ENCODE measurements around the gene GALNT5. TPM values are rescaled to one million over a fixed set of nuclear protein-coding genes. Genes with fewer than 3 reads are reported as not detected.
"Not testable (repeated sequence)": the region's sequence is repeated elsewhere in the genome, so short reads cannot be mapped to it uniquely, and the experiment has no call there.

The GALNT5 gene, protein sequence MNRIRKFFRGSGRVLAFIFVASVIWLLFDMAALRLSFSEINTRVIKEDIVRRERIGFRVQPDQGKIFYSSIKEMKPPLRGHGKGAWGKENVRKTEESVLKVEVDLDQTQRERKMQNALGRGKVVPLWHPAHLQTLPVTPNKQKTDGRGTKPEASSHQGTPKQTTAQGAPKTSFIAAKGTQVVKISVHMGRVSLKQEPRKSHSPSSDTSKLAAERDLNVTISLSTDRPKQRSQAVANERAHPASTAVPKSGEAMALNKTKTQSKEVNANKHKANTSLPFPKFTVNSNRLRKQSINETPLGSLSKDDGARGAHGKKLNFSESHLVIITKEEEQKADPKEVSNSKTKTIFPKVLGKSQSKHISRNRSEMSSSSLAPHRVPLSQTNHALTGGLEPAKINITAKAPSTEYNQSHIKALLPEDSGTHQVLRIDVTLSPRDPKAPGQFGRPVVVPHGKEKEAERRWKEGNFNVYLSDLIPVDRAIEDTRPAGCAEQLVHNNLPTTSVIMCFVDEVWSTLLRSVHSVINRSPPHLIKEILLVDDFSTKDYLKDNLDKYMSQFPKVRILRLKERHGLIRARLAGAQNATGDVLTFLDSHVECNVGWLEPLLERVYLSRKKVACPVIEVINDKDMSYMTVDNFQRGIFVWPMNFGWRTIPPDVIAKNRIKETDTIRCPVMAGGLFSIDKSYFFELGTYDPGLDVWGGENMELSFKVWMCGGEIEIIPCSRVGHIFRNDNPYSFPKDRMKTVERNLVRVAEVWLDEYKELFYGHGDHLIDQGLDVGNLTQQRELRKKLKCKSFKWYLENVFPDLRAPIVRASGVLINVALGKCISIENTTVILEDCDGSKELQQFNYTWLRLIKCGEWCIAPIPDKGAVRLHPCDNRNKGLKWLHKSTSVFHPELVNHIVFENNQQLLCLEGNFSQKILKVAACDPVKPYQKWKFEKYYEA
- total RNA-seq = under 1 TPM; 0.10 to 0.14 TPM

DNA sequence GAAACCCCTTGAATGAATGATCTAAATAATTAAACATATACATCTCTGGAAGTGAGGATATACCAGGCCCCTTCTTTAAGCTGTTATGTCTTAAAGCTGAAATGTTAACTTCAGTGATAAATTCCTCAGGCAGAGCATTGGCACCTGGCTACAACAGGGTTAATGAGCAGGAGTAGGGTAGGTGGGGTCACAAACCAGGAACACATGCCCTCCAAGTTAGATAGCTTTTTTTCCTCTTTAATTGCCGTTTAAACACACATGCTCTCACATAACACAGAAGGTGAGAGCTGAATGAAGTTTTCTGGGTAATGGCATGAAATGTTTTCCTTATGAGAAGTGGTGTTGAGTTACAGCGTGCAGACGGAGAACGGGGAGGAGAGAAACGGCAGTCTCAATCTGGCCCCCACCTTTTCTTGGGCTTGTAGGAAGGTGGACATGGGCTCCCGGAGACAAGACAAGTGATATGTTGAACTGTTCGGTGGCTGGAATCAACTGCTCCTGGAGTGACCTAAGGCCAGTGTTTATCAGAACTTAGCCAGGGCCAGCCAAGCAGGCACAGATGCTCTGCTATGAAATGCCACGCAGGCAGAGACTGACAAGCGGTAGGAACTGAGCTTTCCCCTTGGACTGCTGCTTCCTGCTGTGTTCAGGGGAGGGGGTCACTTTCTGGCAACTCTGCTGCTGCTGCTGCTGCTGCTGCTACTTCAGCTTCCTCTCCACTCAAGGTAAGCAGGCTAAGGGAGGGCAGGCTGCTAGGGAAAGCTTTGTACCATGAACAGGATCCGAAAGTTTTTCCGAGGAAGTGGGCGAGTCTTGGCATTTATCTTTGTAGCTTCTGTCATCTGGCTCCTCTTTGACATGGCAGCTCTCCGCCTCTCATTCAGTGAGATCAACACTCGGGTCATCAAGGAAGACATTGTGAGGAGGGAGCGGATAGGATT, at the start of gene GALNT5:
TSS of gene GALNT5 (plus strand) at position 394 of the 941 bp plus-strand sequence. CDS start at position 772, 378 bp downstream.
- Mint-ChIP-seq H3K4me3 (no peak within 1 kb of the TSS), H3K27ac (no peak within 1 kb of the TSS)
- DNase-seq (ENCODE audit: low spot score) = no peak

DNA sequence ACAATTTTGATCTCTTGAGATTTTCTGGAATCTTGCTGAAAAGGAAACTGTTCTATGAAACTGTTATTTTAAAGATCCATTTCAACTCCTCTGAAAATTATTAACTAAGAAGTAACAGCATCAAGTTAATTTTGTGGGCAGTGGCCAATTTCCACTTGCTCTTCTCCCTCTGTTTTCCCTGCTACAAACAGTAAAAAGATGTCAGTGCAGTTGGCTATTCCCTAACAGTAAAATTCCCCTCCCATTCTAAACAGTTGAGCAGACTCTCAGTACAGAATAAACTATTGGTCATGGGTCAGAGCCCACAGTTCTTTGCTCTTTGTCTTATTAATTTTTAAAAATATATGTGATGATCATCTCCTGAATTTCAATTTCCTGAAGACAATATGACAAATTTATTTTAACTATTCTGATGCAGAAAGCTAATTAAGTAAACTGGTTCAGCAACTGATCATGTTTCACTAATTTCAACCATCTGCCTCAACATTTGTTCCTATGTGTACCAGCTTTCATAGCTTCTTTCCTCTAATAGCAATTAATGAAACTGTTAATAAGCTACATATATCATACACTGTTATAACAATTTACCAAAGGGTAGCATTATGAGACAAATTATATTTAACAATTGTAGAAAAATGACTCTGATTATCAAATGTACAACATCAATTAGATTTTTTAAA, 41.1 kb upstream of the GALNT5 start:
- DNase-seq (ENCODE audit: low spot score) (no peak), ATAC-seq (no peak)
- Mint-ChIP-seq H3K4me1 (ENCODE audit: low read depth in 2 of 2) (no peaks in the 10 kb centered on the region), H3K27me3 (peaks cover 3 to 13% of the 10 kb centered on the region in 2 donors), H3K36me3 (no peaks in the 10 kb centered on the region), H3K4me3 (no peak overlapping the region), H3K9me3 (peaks cover 3% of the 10 kb centered on the region), H3K27ac (no peak overlapping the region)

More for the DNA sequence above, at the start of gene GALNT5:
- no peak for ATAC-seq
- peaks cover 9 to 10% of the 10 kb centered on the region in 2 donors for H3K27me3 Mint-ChIP-seq
- H3K36me3 Mint-ChIP-seq = no peaks in the 10 kb centered on the region
- peaks cover 0 to 4% of the 10 kb centered on the region in 2 donors for H3K4me1 Mint-ChIP-seq (ENCODE audit: low read depth in 2 of 2)
- no peaks in the 10 kb centered on the region for H3K9me3 Mint-ChIP-seq

DNA sequence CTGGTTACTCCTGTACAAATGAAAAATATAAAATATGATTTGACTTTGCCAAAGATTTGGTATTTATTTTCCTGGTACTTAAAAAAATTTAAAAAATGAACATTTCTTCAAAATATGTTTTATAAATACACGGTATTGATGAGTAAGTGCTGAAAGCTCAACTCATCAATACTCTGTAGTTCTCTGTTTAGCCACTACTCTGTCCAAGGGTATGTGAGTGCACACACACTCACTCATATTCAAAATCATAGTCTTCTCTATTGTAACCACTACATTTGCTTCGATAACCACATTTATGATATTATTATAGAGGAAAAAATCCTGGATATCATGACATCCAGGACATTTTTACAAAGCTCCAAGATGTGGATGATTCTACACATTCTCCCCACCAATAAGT, 40.1 kb upstream of the GALNT5 start:
- H3K27ac Mint-ChIP-seq = no peak overlapping the region
- no peak for DNase-seq (ENCODE audit: low spot score)
- ATAC-seq = no peak
- no peak overlapping the region for H3K4me3 Mint-ChIP-seq
- no peaks in the 10 kb centered on the region for H3K36me3 Mint-ChIP-seq
- H3K27me3 Mint-ChIP-seq = peaks cover 3 to 13% of the 10 kb centered on the region in 2 donors
- H3K4me1 Mint-ChIP-seq (ENCODE audit: low read depth in 2 of 2) = no peaks in the 10 kb centered on the region
- H3K9me3 Mint-ChIP-seq = peaks cover 3% of the 10 kb centered on the region

DNA sequence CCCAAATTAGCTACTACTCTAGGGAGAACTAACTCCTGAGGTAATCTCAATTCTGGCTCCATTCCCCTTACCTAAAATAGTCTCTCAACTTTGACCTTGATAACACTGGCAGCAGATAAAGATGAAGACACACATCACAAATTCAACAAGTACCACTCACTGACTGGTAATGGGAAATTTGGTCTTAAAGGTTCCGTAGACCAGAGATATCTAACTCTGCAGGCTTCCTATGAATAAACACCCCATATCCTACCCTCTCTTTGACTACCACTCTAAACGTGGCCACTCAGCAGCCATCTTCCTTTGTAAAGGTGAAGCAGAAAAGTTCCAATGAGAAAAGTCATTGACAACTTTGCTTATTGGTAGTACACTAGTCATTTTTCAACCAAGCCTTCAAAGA, 38.6 kb upstream of the GALNT5 start:
- no peak overlapping the region for H3K27ac Mint-ChIP-seq
- H3K4me3 Mint-ChIP-seq = no peak overlapping the region
- ATAC-seq (no peak), DNase-seq (ENCODE audit: low spot score) (no peak)
- peaks cover 0 to 7% of the 10 kb centered on the region in 2 donors for H3K27me3 Mint-ChIP-seq
- H3K4me1 Mint-ChIP-seq (ENCODE audit: low read depth in 2 of 2) = no peaks in the 10 kb centered on the region
- no peaks in the 10 kb centered on the region for H3K36me3 Mint-ChIP-seq
- peaks cover 2% of the 10 kb centered on the region for H3K9me3 Mint-ChIP-seq

DNA sequence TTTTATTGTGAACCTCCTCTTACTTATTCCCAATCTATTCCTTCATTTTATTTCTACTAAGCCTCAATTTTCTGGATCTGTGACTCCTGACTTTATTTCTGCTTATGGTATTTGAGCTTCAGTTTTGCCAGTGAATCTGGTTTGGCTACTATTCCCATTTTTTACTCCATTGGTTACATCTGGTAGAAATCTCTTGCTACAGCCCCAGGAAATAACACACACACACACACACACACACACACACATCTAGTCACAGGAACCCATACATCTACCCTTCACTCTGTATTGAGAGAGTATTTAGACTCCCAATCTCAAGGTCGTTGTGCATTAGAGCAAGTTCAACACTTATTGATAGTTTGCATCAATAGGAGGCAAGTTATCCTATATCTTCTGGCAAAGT, 37.0 kb upstream of the GALNT5 start:
- Mint-ChIP-seq H3K4me3 (no peak overlapping the region), H3K27me3 (peaks cover 0 to 7% of the 10 kb centered on the region in 2 donors), H3K27ac (no peak overlapping the region), H3K9me3 (peaks cover 3% of the 10 kb centered on the region), H3K36me3 (no peaks in the 10 kb centered on the region), H3K4me1 (ENCODE audit: low read depth in 2 of 2) (no peaks in the 10 kb centered on the region)
- DNase-seq (ENCODE audit: low spot score) (no peak), ATAC-seq (no peak)

DNA sequence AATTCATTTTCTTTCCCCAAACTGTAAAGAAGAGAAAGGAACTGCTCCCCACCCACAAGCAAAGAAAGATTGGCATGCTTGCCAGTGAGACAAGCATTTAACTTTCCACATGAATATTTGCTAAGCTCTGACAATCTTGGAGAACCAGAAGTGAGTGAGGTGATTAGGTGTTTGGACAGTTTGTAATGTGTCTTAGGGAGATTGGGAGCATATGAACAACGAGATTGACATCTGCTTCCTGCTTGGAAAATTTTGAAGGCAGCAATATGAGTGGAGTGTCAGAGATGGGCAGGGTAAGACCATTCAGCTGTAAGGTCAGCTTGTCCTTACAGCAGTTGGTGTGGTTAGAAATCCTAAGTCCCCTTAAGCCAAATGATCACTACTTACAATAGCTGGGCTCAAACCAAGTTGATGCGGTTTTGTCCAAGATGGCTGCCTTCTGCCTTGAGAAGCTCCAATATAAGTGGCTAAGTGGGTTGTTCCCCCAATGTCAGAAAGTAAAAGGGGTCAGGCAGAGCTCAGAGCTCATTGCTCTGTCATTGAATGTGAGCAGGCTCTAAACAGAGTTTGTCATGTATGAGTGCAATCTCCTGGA, 36.0 kb upstream of the GALNT5 start:
- peaks cover 0 to 7% of the 10 kb centered on the region in 2 donors for H3K27me3 Mint-ChIP-seq
- peaks cover 3% of the 10 kb centered on the region for H3K9me3 Mint-ChIP-seq
- no peak for ATAC-seq
- H3K4me3 Mint-ChIP-seq = no peak overlapping the region
- DNase-seq (ENCODE audit: low spot score) = no peak
- no peaks in the 10 kb centered on the region for H3K4me1 Mint-ChIP-seq (ENCODE audit: low read depth in 2 of 2)
- no peaks in the 10 kb centered on the region for H3K36me3 Mint-ChIP-seq
- H3K27ac Mint-ChIP-seq = no peak overlapping the region

DNA sequence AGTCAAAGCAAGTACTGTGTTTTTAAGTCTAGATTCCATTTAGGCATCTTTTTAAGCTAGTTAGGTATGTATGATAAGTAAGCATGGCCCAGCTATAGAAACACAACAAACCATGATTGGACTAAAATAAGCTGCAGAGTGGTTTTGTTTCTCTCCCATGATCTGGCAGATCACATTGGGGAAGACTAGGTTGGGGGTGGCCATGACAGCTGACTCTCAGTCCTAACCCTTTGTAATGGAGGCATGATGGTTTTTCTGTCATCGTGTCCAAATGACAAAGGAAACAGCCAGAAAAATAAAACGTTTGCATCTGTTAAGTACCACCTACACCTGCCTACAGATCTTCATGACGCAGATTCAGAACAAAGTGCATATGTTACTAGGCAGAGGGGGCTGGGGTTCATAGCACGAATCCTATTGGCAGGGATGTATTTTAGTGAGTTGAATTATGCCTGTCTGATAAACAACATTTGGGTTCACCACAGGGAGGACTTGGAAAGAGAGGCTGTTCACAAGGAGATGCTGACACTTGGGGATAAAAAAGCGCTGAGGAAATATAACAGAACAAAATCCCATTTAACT, 33.8 kb upstream of the GALNT5 start:
- no peak overlapping the region for H3K27ac Mint-ChIP-seq
- H3K4me3 Mint-ChIP-seq = no peak overlapping the region
- no peaks in the 10 kb centered on the region for H3K36me3 Mint-ChIP-seq
- no peak for DNase-seq (ENCODE audit: low spot score)
- peaks cover 3% of the 10 kb centered on the region for H3K9me3 Mint-ChIP-seq
- H3K27me3 Mint-ChIP-seq = peaks cover 0 to 7% of the 10 kb centered on the region in 2 donors
- H3K4me1 Mint-ChIP-seq (ENCODE audit: low read depth in 2 of 2) = no peaks in the 10 kb centered on the region
- no peak for ATAC-seq

DNA sequence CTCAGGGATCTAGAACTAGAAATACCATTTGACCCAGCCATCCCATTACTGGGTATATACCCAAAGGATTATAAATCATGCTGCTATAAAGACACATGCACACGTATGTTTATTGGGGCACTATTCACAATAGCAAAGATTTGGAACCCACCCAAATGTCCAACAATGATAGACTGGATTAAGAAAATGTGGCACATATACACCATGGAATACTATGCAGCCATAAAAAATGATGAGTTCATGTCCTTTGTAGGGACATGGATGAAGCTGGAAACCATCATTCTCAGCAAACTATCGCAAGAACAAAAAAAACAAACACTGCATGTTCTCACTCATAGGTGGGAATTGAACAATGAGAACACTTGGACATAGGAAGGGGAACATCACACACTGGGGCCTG, 33.1 kb upstream of the GALNT5 start:
- H3K4me1 Mint-ChIP-seq (ENCODE audit: low read depth in 2 of 2); H3K27me3 Mint-ChIP-seq; H3K4me3 Mint-ChIP-seq; H3K36me3 Mint-ChIP-seq; DNase-seq (ENCODE audit: low spot score); H3K9me3 Mint-ChIP-seq; H3K27ac Mint-ChIP-seq; ATAC-seq: not testable (repeated sequence)

DNA sequence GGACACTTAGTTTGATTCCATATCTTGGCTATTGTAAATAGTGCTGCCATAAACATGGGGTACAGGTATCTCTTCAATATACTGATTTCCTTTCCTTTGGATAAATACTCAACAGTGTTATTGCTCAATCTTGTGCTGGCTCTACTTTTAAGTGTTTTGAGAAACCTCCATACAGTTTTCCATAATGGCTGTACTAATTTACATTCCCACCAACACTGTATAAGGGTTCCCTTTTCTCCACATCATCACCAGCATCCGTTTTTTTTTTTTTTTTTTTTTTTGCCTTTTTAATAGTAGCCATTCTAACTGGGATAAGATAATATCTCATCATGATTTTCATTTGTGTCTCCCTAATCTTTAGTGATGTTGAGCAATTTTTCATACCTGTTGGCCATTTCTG, 29.9 kb upstream of the GALNT5 start:
- H3K36me3 Mint-ChIP-seq = no peaks in the 10 kb centered on the region

DNA sequence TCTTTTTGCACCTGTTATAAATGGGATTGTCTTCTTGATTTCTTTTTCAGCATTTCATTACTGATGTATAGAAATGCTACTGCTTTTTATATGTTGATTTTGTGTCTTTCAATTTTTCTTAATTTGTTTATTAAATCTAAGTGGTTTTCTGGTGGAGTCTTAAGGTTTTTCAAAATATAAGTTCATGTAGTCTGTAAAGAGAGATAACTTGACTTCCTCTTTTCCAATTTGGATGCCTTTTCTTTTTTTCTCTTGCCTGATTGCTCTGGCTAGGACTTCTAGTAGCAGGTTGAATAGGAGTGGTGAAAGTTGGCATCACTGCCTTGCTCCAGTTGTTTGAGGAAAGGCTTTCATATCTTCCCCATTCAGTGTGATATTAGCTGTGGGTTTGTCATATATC, 28.6 kb upstream of the GALNT5 start:
- H3K27ac Mint-ChIP-seq = no peak overlapping the region

More for the DNA sequence above, 29.9 kb upstream of the GALNT5 start:
- H3K27me3 Mint-ChIP-seq = peaks cover 0 to 5% of the 10 kb centered on the region in 2 donors
- no peak for ATAC-seq
- H3K4me1 Mint-ChIP-seq (ENCODE audit: low read depth in 2 of 2) = no peaks in the 10 kb centered on the region
- H3K4me3 Mint-ChIP-seq = no peak overlapping the region
- peaks cover 3% of the 10 kb centered on the region for H3K9me3 Mint-ChIP-seq
- no peak overlapping the region for H3K27ac Mint-ChIP-seq
- no peak for DNase-seq (ENCODE audit: low spot score)

DNA sequence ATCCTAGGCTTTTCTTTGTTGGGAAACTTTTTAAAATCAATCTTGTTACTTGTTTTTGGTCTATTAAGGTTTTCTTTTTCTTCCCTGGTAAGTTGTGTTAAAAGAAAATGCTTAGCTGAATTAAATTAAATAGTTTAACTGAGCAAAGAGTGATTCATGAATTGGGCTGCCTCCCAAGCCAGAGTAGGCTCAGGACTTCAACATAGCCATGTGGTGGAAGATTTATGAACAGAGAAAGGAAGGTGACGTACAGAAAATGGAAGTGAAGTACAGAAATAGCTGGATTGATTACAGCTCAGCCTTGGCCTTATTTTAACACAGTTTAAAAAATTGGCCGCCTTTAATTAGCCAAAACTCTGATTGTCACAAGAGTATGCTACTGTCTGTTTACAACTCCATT, 27.9 kb upstream of the GALNT5 start:
- Mint-ChIP-seq H3K27me3 (peaks cover 0 to 13% of the 10 kb centered on the region in 2 donors), H3K36me3 (no peaks in the 10 kb centered on the region), H3K4me3 (no peak overlapping the region), H3K4me1 (ENCODE audit: low read depth in 2 of 2) (no peaks in the 10 kb centered on the region), H3K27ac (no peak overlapping the region), H3K9me3 (peaks cover 4% of the 10 kb centered on the region)
- DNase-seq (ENCODE audit: low spot score) (no peak), ATAC-seq (no peak)

More for the DNA sequence above, 28.6 kb upstream of the GALNT5 start:
- DNase-seq (ENCODE audit: low spot score) (no peak), ATAC-seq (no peak)
- H3K4me1 Mint-ChIP-seq (ENCODE audit: low read depth in 2 of 2) = no peaks in the 10 kb centered on the region
- H3K4me3 Mint-ChIP-seq = no peak overlapping the region
- H3K27me3 Mint-ChIP-seq = peaks cover 0 to 13% of the 10 kb centered on the region in 2 donors
- peaks cover 4% of the 10 kb centered on the region for H3K9me3 Mint-ChIP-seq
- no peaks in the 10 kb centered on the region for H3K36me3 Mint-ChIP-seq

DNA sequence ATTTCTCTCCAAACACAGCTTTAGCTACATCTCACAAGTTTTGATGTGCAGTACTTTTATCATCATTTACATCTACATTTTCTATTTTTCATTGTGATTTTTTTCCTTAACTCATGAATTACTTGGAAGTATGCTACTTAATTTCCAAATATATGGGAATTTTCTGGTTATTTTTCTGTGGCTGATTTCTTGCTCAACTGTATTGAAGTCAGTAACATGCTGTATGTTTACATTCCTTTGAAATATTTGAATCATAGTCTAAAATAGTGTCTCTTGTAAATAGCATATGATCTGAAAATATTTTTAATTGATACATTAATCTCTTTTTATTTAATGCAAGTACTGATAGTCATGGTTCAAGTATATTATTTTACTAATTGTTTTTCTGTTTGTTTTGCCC, 26.0 kb upstream of the GALNT5 start:
- no peak overlapping the region for H3K27ac Mint-ChIP-seq
- H3K36me3 Mint-ChIP-seq = no peaks in the 10 kb centered on the region
- H3K4me1 Mint-ChIP-seq (ENCODE audit: low read depth in 2 of 2) = no peaks in the 10 kb centered on the region
- no peak for ATAC-seq
- H3K27me3 Mint-ChIP-seq = peaks cover 0 to 13% of the 10 kb centered on the region in 2 donors
- H3K9me3 Mint-ChIP-seq = peaks cover 4% of the 10 kb centered on the region
- no peak overlapping the region for H3K4me3 Mint-ChIP-seq
- no peak for DNase-seq (ENCODE audit: low spot score)
